Activated CD4-positive, alpha-beta T cell treated with anti-CD3 and anti-CD28 coated beads, Interleukin-2, amount 50 U/mL, for 1 hour (primary cell): ENCODE results near the gene GPR141.
"Not testable (repeated sequence)": the region's sequence is repeated elsewhere in the genome, so short reads cannot be mapped to it uniquely, and the experiment has no call there.

ENCODE experiments used
- DNase-seq: peaks from one replicate; pipeline ENCODE4 v3.0.0-alpha.2; 2020

Gene GPR141

GRCh38 chr7:37686556-37687345, 3.2 kb downstream of the GPR141 start:
- no peak for DNase-seq

- DNase-seq = no peak
Observed at GRCh38 chr7:37690206-37690605, 6.6 kb downstream of the GPR141 start.

GRCh38 chr7:37694208-37695094, 10.9 kb downstream of the GPR141 start:
- DNase-seq = no peak

- no peak for DNase-seq
Observed at GRCh38 chr7:37698276-37698675, 14.7 kb downstream of the GPR141 start.

- DNase-seq = no peak
Observed at GRCh38 chr7:37698782-37699181, 15.2 kb downstream of the GPR141 start.

- DNase-seq = no peak
Observed at GRCh38 chr7:37701769-37702168, 18.2 kb downstream of the GPR141 start.

GRCh38 chr7:37703361-37703760, 19.8 kb downstream of the GPR141 start:
- no peak for DNase-seq

- DNase-seq = not testable (repeated sequence)
Observed at GRCh38 chr7:37704328-37704833, 20.8 kb downstream of the GPR141 start.

- no peak for DNase-seq
Observed at GRCh38 chr7:37705976-37706375, 22.4 kb downstream of the GPR141 start.

GRCh38 chr7:37706804-37707203, 23.2 kb downstream of the GPR141 start:
- no peak for DNase-seq

GRCh38 chr7:37707754-37708485, 24.4 kb downstream of the GPR141 start:
- DNase-seq = no peak

GRCh38 chr7:37709631-37710509, 26.3 kb downstream of the GPR141 start:
- DNase-seq = no peak

- DNase-seq = no peak
Observed at GRCh38 chr7:37713613-37714012, 30.0 kb downstream of the GPR141 start.

- DNase-seq = no peak
Observed at GRCh38 chr7:37714606-37715005, 31.0 kb downstream of the GPR141 start.

GRCh38 chr7:37718585-37718984, 35.0 kb downstream of the GPR141 start:
- no peak for DNase-seq

GRCh38 chr7:37719077-37719476, 35.5 kb downstream of the GPR141 start:
- no peak for DNase-seq

- no peak for DNase-seq
Observed at GRCh38 chr7:37724732-37725131, 41.2 kb downstream of the GPR141 start.

- DNase-seq = no peak
Observed at GRCh38 chr7:37726016-37726415, 42.5 kb downstream of the GPR141 start.

GRCh38 chr7:37728747-37729146, 45.2 kb downstream of the GPR141 start:
- no peak for DNase-seq

- DNase-seq = no peak
Observed at GRCh38 chr7:37729181-37729580, 45.6 kb downstream of the GPR141 start.

- DNase-seq = no peak
Observed at GRCh38 chr7:37730501-37730900, 46.9 kb downstream of the GPR141 start.

- no peak for DNase-seq
Observed at GRCh38 chr7:37732253-37732652, 48.7 kb downstream of the GPR141 start.
